Astrocyte (in vitro differentiated cells and primary cell): ENCODE results near the gene PDGFRB.

Experiments
- CTCF ChIP-seq: IDR thresholded peaks from 2 replicates; pipeline ENCODE4 v1.5.1; 2011; ENCODE audit warnings: low read depth, mild to moderate bottlenecking, inconsistent platforms, low read length, moderate library complexity; ENCODE audit not compliant: insufficient read depth
- EZH2 ChIP-seq: IDR thresholded peaks from 2 replicates; pipeline ENCODE4 v1.6.1; 2012; ENCODE audit warnings: mild to moderate bottlenecking, low read length, inconsistent platforms; ENCODE audit not compliant: insufficient read depth

- no peak for TF ChIP-seq CTCF
- TF ChIP-seq EZH2: no peak
Measured at GRCh38 chr5:150141544-150142184, 14.0 kb downstream of the PDGFRB start.
